HFFc6 (cell line): ENCODE measurements around the gene SORCS2. TPM values are rescaled to one million over a fixed set of nuclear protein-coding genes. Genes with fewer than 3 reads are reported as not detected.
A peak's percentile ranks its signal among the peaks of the same experiment; 100 is the strongest.

Experiments used
- DNase-seq: peaks from one replicate; pipeline ENCODE4 v3.0.0-alpha.2; 2018
- H3K27ac Mint-ChIP-seq: 2 replicates; pipeline ENCODE4 v1.8.0; 2020; ENCODE audit warnings: mild to moderate bottlenecking, mixed read lengths
- H3K27me3 Mint-ChIP-seq: 2 replicates; pipeline ENCODE4 v1.8.0; 2021; ENCODE audit warnings: mild to moderate bottlenecking, moderate library complexity, mixed read lengths; ENCODE audit not compliant: insufficient read depth
- H3K36me3 Mint-ChIP-seq: 2 replicates; pipeline ENCODE4 v1.8.0; 2021; ENCODE audit warnings: low read depth, mixed read lengths
- H3K4me1 Mint-ChIP-seq: 2 replicates; pipeline ENCODE4 v1.8.0; 2020; ENCODE audit warnings: low read depth, mixed read lengths
- H3K4me3 Mint-ChIP-seq: 2 replicates; pipeline ENCODE4 v1.8.0; 2020; ENCODE audit warnings: mild to moderate bottlenecking, moderate library complexity, mixed read lengths
- H3K9me3 Mint-ChIP-seq: 2 replicates; pipeline ENCODE4 v1.8.0; 2020; ENCODE audit warnings: mild to moderate bottlenecking, mixed read lengths
- CTCF ChIP-seq: fragments of 200-600 bp; sonication (generic); IDR thresholded peaks from 2 replicates; pipeline ENCODE4 v1.5.0; 2021; ENCODE audit warnings: antibody characterized with exemption, mild to moderate bottlenecking
- total RNA-seq, 6 experiments: library from RNA; stranded (reverse); fragmentation: NEBNext Ultra II Directional; extraction: Animal tissue kit (Norgen Biotek cat#: 25700); gene quantifications; 2 replicates in 1 of 6; 3 replicates in 5 of 6; pipeline ENCODE4 v1.2.3, GENCODE V29; 2021

SORCS2 gene
- total RNA-seq, 6 experiments from 2014 or later = 0.05 to 0.15 (median 0.12) TPM; not detected in 3

- no peak for TF ChIP-seq CTCF
- H3K27ac Mint-ChIP-seq = no peak overlapping the region
- H3K9me3 Mint-ChIP-seq = peaks cover 6% of the 10 kb centered on the region; the same call in 1 of the 2 replicates
- H3K27me3 Mint-ChIP-seq = peaks cover 56% of the 10 kb centered on the region
- no peak for DNase-seq
- no peaks in the 10 kb centered on the region for H3K4me1 Mint-ChIP-seq
- no peak overlapping the region for H3K4me3 Mint-ChIP-seq
- peaks cover 7% of the 10 kb centered on the region for H3K36me3 Mint-ChIP-seq
Observed at GRCh38 chr4:7272404-7272803, 80.1 kb downstream of the SORCS2 start.

GRCh38 chr4:7273738-7274297 lies 81.5 kb downstream of the SORCS2 start:
- H3K27me3 Mint-ChIP-seq = peaks cover 58% of the 10 kb centered on the region
- no peaks in the 10 kb centered on the region for H3K4me1 Mint-ChIP-seq
- H3K36me3 Mint-ChIP-seq = peaks cover 7% of the 10 kb centered on the region

GRCh38 chr4:7275067-7275466 lies 82.7 kb downstream of the SORCS2 start:
- Mint-ChIP-seq H3K27ac (no peak overlapping the region), H3K9me3 (peaks cover 6% of the 10 kb centered on the region; the same call in 1 of the 2 replicates), H3K4me1 (peaks cover 8% of the 10 kb centered on the region; the same call in 1 of the 2 replicates), H3K36me3 (peaks cover 7% of the 10 kb centered on the region), H3K4me3 (no peak overlapping the region), H3K27me3 (peaks cover 57% of the 10 kb centered on the region)
- TF ChIP-seq CTCF = no peak
- DNase-seq = no peak

More at GRCh38 chr4:7273738-7274297, 81.5 kb downstream of the SORCS2 start:
- no peak for DNase-seq
- H3K27ac Mint-ChIP-seq = no peak overlapping the region
- no peak for TF ChIP-seq CTCF
- H3K9me3 Mint-ChIP-seq = peaks cover 6% of the 10 kb centered on the region; the same call in 1 of the 2 replicates
- H3K4me3 Mint-ChIP-seq = no peak overlapping the region

- Mint-ChIP-seq H3K4me3 (no peak overlapping the region), H3K27ac (no peak overlapping the region), H3K27me3 (peaks cover 52% of the 10 kb centered on the region), H3K4me1 (peaks cover 13% of the 10 kb centered on the region), H3K9me3 (peaks cover 6% of the 10 kb centered on the region; the same call in 1 of the 2 replicates), H3K36me3 (peaks cover 3% of the 10 kb centered on the region; the same call in 1 of the 2 replicates)
- no peak for DNase-seq
- peak; percentile 26; the same call in 1 of the 2 replicates for TF ChIP-seq CTCF
Observed at GRCh38 chr4:7275490-7276154, 83.3 kb downstream of the SORCS2 start.

- DNase-seq = no peak
- no peak for TF ChIP-seq CTCF
- H3K36me3 Mint-ChIP-seq = no peaks in the 10 kb centered on the region
Observed at GRCh38 chr4:7276515-7276914, 84.2 kb downstream of the SORCS2 start.

More at GRCh38 chr4:7276515-7276914, 84.2 kb downstream of the SORCS2 start:
- H3K4me1 Mint-ChIP-seq = peaks cover 21% of the 10 kb centered on the region
- no peak overlapping the region for H3K27ac Mint-ChIP-seq
- no peaks in the 10 kb centered on the region for H3K9me3 Mint-ChIP-seq
- peaks cover 48% of the 10 kb centered on the region for H3K27me3 Mint-ChIP-seq
- no peak overlapping the region for H3K4me3 Mint-ChIP-seq
